Left cardiac atrium (tissue), 4 donors: ENCODE data around the gene SPCS2. TPM values are rescaled to one million over a fixed set of nuclear protein-coding genes. Genes with fewer than 3 reads are reported as not detected.

Source experiments
- ATAC-seq, 2 donors: fragments of 200-7000 bp; cut with Tn5 transposase; one replicate each; pipeline ENCODE4 v1.9.1; 2020; ENCODE audit warnings: mild to moderate bottlenecking in 2 of 2, moderate library complexity in 2 of 2
- DNase-seq: peaks from one replicate; pipeline ENCODE4 v3.0.0-alpha.2; 2020
- intact Hi-C, 2 donors: fragments of 100-400 bp; cut with DNase I; formaldehyde crosslinking; loops; one replicate each; pipeline versions ENCODE4 v1.14.1 to v1.15.1; 2022 to 2023
- total RNA-seq, 2 donors: library from RNA; stranded (reverse); fragmentation: NEBNext Ultra II Directional; extraction: Animal tissue kit (Norgen Biotek cat#: 25700); gene quantifications; one replicate each; pipeline ENCODE4 v1.2.1, GENCODE V29; 2021
- donor health status: DM: no; HTN: yes; CAD: no.
- donor health status: DM: no; HTN: yes; CAD: no; lungs with severe emphysema.
- donor health status: DM: yes; HTN: yes; CAD: no.
- donor health status: Dilated cardiomyopathy.

The SPCS2 gene
- total RNA-seq, 2 donors from 2014 or later = 124 to 141 TPM

DNA sequence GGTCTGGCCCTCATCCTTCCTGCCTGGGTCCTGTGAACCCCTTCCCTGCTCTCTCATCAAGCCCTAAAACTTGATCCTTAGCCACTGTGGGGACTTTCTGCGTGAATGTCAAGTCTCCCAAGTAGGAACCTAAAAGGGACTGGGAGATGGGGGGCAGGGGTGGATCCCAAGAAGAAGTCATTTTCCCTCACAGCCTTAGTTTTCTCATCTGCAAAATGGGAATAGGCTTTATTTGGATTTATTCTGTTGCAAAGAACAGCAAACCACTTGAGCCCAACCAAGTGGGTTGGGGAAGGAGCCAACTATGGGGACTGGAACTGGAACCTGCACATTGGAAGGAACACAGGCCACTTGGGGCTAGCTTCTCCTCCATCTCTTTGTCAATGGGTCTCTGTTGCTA is 76.5 kb downstream of the SPCS2 start:
- no peak for DNase-seq
- ATAC-seq = no peak
- intact Hi-C loops = no loop called here

- ATAC-seq = no peak
- DNase-seq = no peak
- intact Hi-C loops = no loop called here
These were observed 79.3 kb downstream of the SPCS2 start for GRCh38 chr11:75028321-75028720.

Other genes with a start within 250 kb of the SPCS2 start
- gene CHRDL2, start 217.8 kb upstream of the SPCS2 start, total RNA-seq = 10 to 100 TPM in 1 of 2 donors, 1 to 10 TPM in 1; 6.1 to 25.4 TPM
- 10 to 100 TPM; 10.3 to 11.6 TPM for gene RNF169, start 200.4 kb upstream of the SPCS2 start, total RNA-seq
- gene XRRA1, start 175 bp upstream of the SPCS2 start, total RNA-seq = 10 to 100 TPM in 1 of 2 donors, 1 to 10 TPM in 1; 5.3 to 13.8 TPM
- gene NEU3, start 39.7 kb downstream of the SPCS2 start, total RNA-seq = 1 to 10 TPM; 4.8 to 6.6 TPM
- gene OR2AT4, start 147.6 kb downstream of the SPCS2 start, total RNA-seq = not detected
- gene SLCO2B1, start 201.8 kb downstream of the SPCS2 start, total RNA-seq = 10 to 100 TPM; 49.0 to 55.8 TPM